Endothelial cell of umbilical vein (primary cell): ENCODE results near the gene HOXA1. TPM values are rescaled to one million over a fixed set of nuclear protein-coding genes. Genes with fewer than 3 reads are reported as not detected.

ENCODE experiments used
- BruUV-seq: library from RNA; stranded (reverse); fragments of 400-500 nt; replicated peaks from 2 replicates; lab custom pipeline; 2021; lab: Mats Ljungman, UMichigan
- CTCF ChIA-PET: fragments of 300-600, 350-600 bp; sonication (Branson Sonifier 250); formaldehyde crosslinking; loops from one replicate; lab custom pipeline; 2021; ENCODE audit warnings: antibody characterized with exemption, inconsistent platforms; lab: Charles Lee
- POLR2A ChIA-PET: fragments of 300-600, 350-600 bp; sonication (Branson Sonifier 250); formaldehyde crosslinking; loops from one replicate; lab custom pipeline; 2021; ENCODE audit warnings: antibody characterized with exemption, inconsistent platforms; lab: Charles Lee
- DNase-seq: peaks from one replicate; pipeline ENCODE4 v3.0.0-alpha.2; 2011; ENCODE audit warnings: low read depth, low spot score
- FAIRE-seq: peaks from 2 replicates; lab custom pipeline; 2011; peaks lifted over from hg19 to GRCh38; lab: Jason Lieb, UNC
- H2AFZ ChIP-seq: 2 replicates; pipeline ENCODE4 v1.6.0; 2012; ENCODE audit warnings: low read depth, low read length, control low read depth, inconsistent platforms
- H3K27ac ChIP-seq: 2 replicates; pipeline ENCODE4 v1.5.1; 2011; ENCODE audit warnings: low read depth, mild to moderate bottlenecking, control low read depth, low read length, moderate library complexity; ENCODE audit not compliant: insufficient read depth
- H3K27me3 ChIP-seq, 2 experiments: 2 replicates each; pipeline versions ENCODE4 v1.6.0 to v1.6.1; 2011; ENCODE audit warnings: low read length in 2 of 2, mixed read lengths in 1 of 2; ENCODE audit not compliant: control insufficient read depth in 2 of 2, insufficient read depth in 2 of 2
- H3K36me3 ChIP-seq, 2 experiments: 2 replicates in 1 of 2; 3 replicates in 1 of 2; pipeline ENCODE4 v1.5.1; 2011; ENCODE audit warnings: low read length in 2 of 2, mild to moderate bottlenecking in 1 of 2, moderate library complexity in 1 of 2; ENCODE audit not compliant: control insufficient read depth in 2 of 2, insufficient read depth in 2 of 2; ENCODE audit errors: extremely low read depth in 1 of 2
- H3K4me1 ChIP-seq: 3 replicates; pipeline ENCODE4 v1.5.1; 2011; ENCODE audit warnings: mild to moderate bottlenecking, low read length; ENCODE audit not compliant: control insufficient read depth, insufficient read depth; ENCODE audit errors: extremely low read depth
- H3K4me2 ChIP-seq: 2 replicates; pipeline ENCODE4 v1.6.1; 2011; ENCODE audit warnings: low read length, control low read depth, mixed read lengths; ENCODE audit not compliant: insufficient read depth
- H3K4me3 ChIP-seq, 3 experiments: fragments of 200-600 bp in 1 of 3; sonication (generic), shearing (Covaris generic) in 1 of 3; replicated peaks in 1 of 3; 2 replicates each; pipeline ENCODE4 v1.5.1; 2011 to 2016; ENCODE audit warnings: control low read depth in 3 of 3, low read length in 3 of 3, mild to moderate bottlenecking in 2 of 3, inconsistent platforms in 1 of 3, low read depth in 1 of 3, moderate library complexity in 1 of 3; ENCODE audit not compliant: insufficient read depth in 1 of 3
- H3K79me2 ChIP-seq: 2 replicates; pipeline ENCODE4 v1.6.0; 2012; ENCODE audit warnings: low read length, inconsistent platforms; ENCODE audit not compliant: control insufficient read depth, insufficient read depth
- H3K9ac ChIP-seq: replicated peaks from 2 replicates; pipeline ENCODE3; 2011; ENCODE audit warnings: low read length, control low read depth; ENCODE audit not compliant: insufficient read depth; ENCODE audit errors: extremely low read depth
- H3K9me1 ChIP-seq: replicated peaks from 3 replicates; pipeline ENCODE4 v1.6.0; 2011; ENCODE audit warnings: mild to moderate bottlenecking, low read length; ENCODE audit not compliant: control insufficient read depth, insufficient read depth; ENCODE audit errors: extremely low read depth
- H3K9me3 ChIP-seq: replicated peaks from 2 replicates; pipeline ENCODE4 v1.5.1; 2012; ENCODE audit warnings: low read length, inconsistent platforms; ENCODE audit not compliant: control insufficient read depth, insufficient read depth
- H4K20me1 ChIP-seq: replicated peaks from 2 replicates; pipeline ENCODE3; 2011; ENCODE audit warnings: mild to moderate bottlenecking, low read length; ENCODE audit not compliant: control insufficient read depth, insufficient read depth; ENCODE audit errors: extremely low read depth
- CTCF ChIP-seq, 2 donors: IDR thresholded peaks; 1 replicate in 1 of 2; 2 replicates in 1 of 2; pipeline ENCODE4 v1.5.1; 2011; ENCODE audit warnings: low read length in 2 of 2, mild to moderate bottlenecking in 2 of 2, moderate library complexity in 2 of 2, control low read depth in 1 of 2, inconsistent platforms in 1 of 2, low read depth in 1 of 2; ENCODE audit not compliant: insufficient read depth in 1 of 2; ENCODE audit errors: extremely low read depth in 1 of 2
- EZH2 ChIP-seq: IDR thresholded peaks from 2 replicates; pipeline ENCODE4 v1.6.1; 2012; ENCODE audit warnings: borderline replicate concordance, low read depth, mild to moderate bottlenecking, moderate library complexity, low read length, inconsistent platforms; ENCODE audit not compliant: severe bottlenecking
- FOS ChIP-seq: IDR thresholded peaks from 2 replicates; pipeline ENCODE4 v1.6.1; 2011; ENCODE audit warnings: mild to moderate bottlenecking, low read length, moderate library complexity, borderline replicate concordance; ENCODE audit not compliant: insufficient read depth
- GATA2 ChIP-seq: IDR thresholded peaks from 2 replicates; pipeline ENCODE4 v1.7.0; 2011; ENCODE audit warnings: low read depth, mild to moderate bottlenecking, moderate library complexity, mixed read lengths, low read length; ENCODE audit not compliant: insufficient read length, insufficient read depth
- JUN ChIP-seq: IDR thresholded peaks from 2 replicates; pipeline ENCODE4 v1.6.1; 2011; ENCODE audit warnings: borderline replicate concordance, low read depth; ENCODE audit not compliant: insufficient read length, insufficient read depth
- MAX ChIP-seq: IDR thresholded peaks from 2 replicates; pipeline ENCODE4 v1.6.1; 2011; ENCODE audit not compliant: insufficient read depth, insufficient read length
- MYC ChIP-seq: IDR thresholded peaks from one replicate; pipeline ENCODE4 v1.6.1; 2011; ENCODE audit warnings: mild to moderate bottlenecking, low read depth, low read length
- POLR2A ChIP-seq: IDR thresholded peaks from 2 replicates; pipeline ENCODE4 v1.6.1; 2012; ENCODE audit warnings: low read depth, mild to moderate bottlenecking, control low read depth, low read length
- POLR2AphosphoS5 ChIP-seq: IDR thresholded peaks from 2 replicates; pipeline ENCODE4 v1.6.1; 2012; ENCODE audit warnings: low read depth, mild to moderate bottlenecking, control low read depth, low read length, moderate library complexity; ENCODE audit not compliant: insufficient read depth
- dilution Hi-C: fragments of 300-500 bp; cut with MboI; formaldehyde crosslinking; loops from one replicate; pipeline ENCODE4 v1.15.0; 2019; ENCODE audit warnings: low sequenced_read_pairs; ENCODE audit not compliant: extremely low pct_ligation_motif_present
- intact Hi-C: fragments of 100-400 bp; cut with micrococcal nuclease; formaldehyde crosslinking; loops from one replicate; pipeline ENCODE4 v1.10.0; 2022
- polyA plus RNA-seq, 4 experiments: library from polyadenylated mRNA; depleted of rRNA in 3 of 4; stranded (reverse) in 3 of 4; unstranded in 1 of 4; fragments of >200 nt; gene quantifications; 2 replicates each; pipeline versions ENCODE4 v1.2.1 to v1.2.3, GENCODE V29; 2011 to 2012; ENCODE audit warnings: missing spikeins in 1 of 4
- total RNA-seq: library from RNA; stranded (reverse); gene quantifications from 2 replicates; pipeline ENCODE4 v1.2.3, GENCODE V29; 2021

HOXA1 gene
- total and polyA plus RNA-seq, 2 donors (not counting 3 experiments of a cell fraction or from before 2014, with no cell fraction given) = 1.2 to 2.4 TPM

- dilution Hi-C loops (no loop called here), intact Hi-C loops (no loop called here)
- Histone ChIP-seq H3K9ac (no peak overlapping the region), H3K36me3 (peaks cover 0 to 11% of the 10 kb centered on the region in 2 experiments), H3K9me1 (no peaks in the 10 kb centered on the region), H3K4me3 (no peak overlapping the region), H3K4me2 (no peak overlapping the region), H3K27ac (no peak overlapping the region), H3K4me1 (peaks cover 70% of the 10 kb centered on the region), H2AFZ (no peak overlapping the region), H3K79me2 (peaks cover 74% of the 10 kb centered on the region), H3K27me3 (no peaks in the 10 kb centered on the region), H3K9me3 (no peaks in the 10 kb centered on the region), H4K20me1 (no peaks in the 10 kb centered on the region)
- peak; percentile 5 for DNase-seq
- FAIRE-seq = no peak
- TF ChIP-seq FOS = no peak
- TF ChIP-seq POLR2A = no peak
- TF ChIP-seq MYC = no peak
- no peak for TF ChIP-seq JUN
- TF ChIP-seq GATA2 = no peak
- no peak for TF ChIP-seq MAX
- TF ChIP-seq EZH2 = no peak
- no peak for TF ChIP-seq POLR2AphosphoS5
- no peak for TF ChIP-seq CTCF (IDR thresholded peaks at IDR 0.05; ENCODE audit: extremely low read depth in 1 of 2, insufficient read depth in 1 of 2, low read depth in 1 of 2, low read length in 2 of 2)
- BruUV-seq = no TSS peak
- ChIA-PET POLR2A (interaction anchor here (0.7 to 1.3 kb wide), 2 partner anchors 268 to 443 kb away, joined by 3 to 4 read pairs; partner anchors contain the start of gene SKAP2), CTCF (interaction anchor here (1.6 to 2.7 kb wide), 11 partner anchors 9 to 450 kb away, joined by 3 to 16 read pairs (median 8); no protein-coding TSS in a partner anchor)
Measured at GRCh38 chr7:27132214-27132613, 36.4 kb upstream of the HOXA1 start.
